ENCODE data around the gene TCTA.

- TF ChIP-seq CTCF (IDR thresholded peaks at IDR 0.05) = no peak
- TF ChIP-seq POLR2A (IDR thresholded peaks at IDR 0.05) = no peak
Observed at GRCh38 chr3:49383387-49383786, 28.8 kb upstream of the TCTA start.
